Skeletal muscle tissue (tissue), 4 donors: ENCODE results near the gene RHBDD1. TPM values are rescaled to one million over a fixed set of nuclear protein-coding genes. Genes with fewer than 3 reads are reported as not detected.

Experiments
- H3K27ac ChIP-seq: one replicate; pipeline ENCODE4 v1.7.0; 2013; ENCODE audit warnings: mild to moderate bottlenecking, low read depth, low read length, inconsistent platforms
- H3K27me3 ChIP-seq, 3 donors: one replicate each; pipeline ENCODE4 v1.7.0; 2013; ENCODE audit warnings: low read length in 3 of 3; ENCODE audit not compliant: control insufficient read depth in 3 of 3, insufficient read depth in 3 of 3
- H3K36me3 ChIP-seq, 3 donors: one replicate each; pipeline ENCODE4 v1.7.0; 2013; ENCODE audit warnings: low read length in 3 of 3; ENCODE audit not compliant: control insufficient read depth in 3 of 3, insufficient read depth in 3 of 3
- H3K4me1 ChIP-seq, 3 donors: one replicate each; pipeline ENCODE4 v1.7.0; 2013; ENCODE audit warnings: low read length in 3 of 3, mild to moderate bottlenecking in 3 of 3; ENCODE audit not compliant: control insufficient read depth in 3 of 3, insufficient read depth in 3 of 3
- H3K4me3 ChIP-seq, 3 donors: one replicate each; pipeline ENCODE4 v1.7.0; 2013; ENCODE audit warnings: low read length in 3 of 3
- H3K9ac ChIP-seq, 3 donors: one replicate each; pipeline ENCODE4 v1.7.0; 2013; ENCODE audit warnings: low read length in 3 of 3, mild to moderate bottlenecking in 3 of 3, moderate library complexity in 2 of 3, low read depth in 1 of 3
- H3K9me3 ChIP-seq, 3 donors: one replicate each; pipeline ENCODE4 v1.7.0; 2013; ENCODE audit warnings: low read length in 3 of 3; ENCODE audit not compliant: control insufficient read depth in 3 of 3
- total RNA-seq: library from RNA; depleted of rRNA; stranded (reverse); fragments of >200 nt; gene quantifications from one replicate; pipeline ENCODE4 v1.2.3, GENCODE V29; 2014
- donor health status: Osteomylitis.

RHBDD1 gene
- total RNA-seq, 1 donor from 2014 or later = 37.6 TPM

DNA sequence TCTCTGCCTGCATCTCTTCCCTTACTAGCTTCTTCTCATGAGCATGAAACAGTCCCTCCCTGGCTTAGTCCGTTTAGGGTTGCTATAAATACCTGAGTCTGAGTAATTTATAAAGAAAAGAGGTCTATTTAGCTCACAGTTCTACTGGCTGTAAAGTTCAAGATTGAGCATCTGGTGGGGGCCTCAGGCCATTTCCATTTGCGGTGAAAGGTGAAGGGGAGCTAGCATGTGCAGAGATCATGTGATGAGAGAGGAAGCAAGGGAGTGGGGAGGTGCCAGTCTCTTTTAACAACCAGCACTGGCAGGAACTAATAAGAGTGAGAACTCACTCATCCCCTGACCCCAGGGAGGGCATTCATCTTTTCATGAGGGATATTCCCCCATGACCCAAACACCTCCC, 26.8 kb downstream of the RHBDD1 start:
- Histone ChIP-seq H3K9ac (no peak overlapping the region), H3K9me3 (no peaks in the 10 kb centered on the region), H3K4me1 (no peaks in the 10 kb centered on the region), H3K27ac (no peak overlapping the region), H3K27me3 (no peaks in the 10 kb centered on the region), H3K36me3 (peaks cover 0 to 11% (median 0%) of the 10 kb centered on the region in 3 donors), H3K4me3 (no peak overlapping the region)

GRCh38 chr2:226865273-226865672, 29.4 kb downstream of the RHBDD1 start:
- no peaks in the 10 kb centered on the region for H3K9me3 ChIP-seq
- H3K4me3 ChIP-seq = no peak overlapping the region
- no peak overlapping the region for H3K27ac ChIP-seq
- peaks cover 3 to 23% (median 7%) of the 10 kb centered on the region in 3 donors for H3K36me3 ChIP-seq
- H3K9ac ChIP-seq = no peak overlapping the region
- H3K4me1 ChIP-seq = no peaks in the 10 kb centered on the region
- H3K27me3 ChIP-seq = no peaks in the 10 kb centered on the region

DNA sequence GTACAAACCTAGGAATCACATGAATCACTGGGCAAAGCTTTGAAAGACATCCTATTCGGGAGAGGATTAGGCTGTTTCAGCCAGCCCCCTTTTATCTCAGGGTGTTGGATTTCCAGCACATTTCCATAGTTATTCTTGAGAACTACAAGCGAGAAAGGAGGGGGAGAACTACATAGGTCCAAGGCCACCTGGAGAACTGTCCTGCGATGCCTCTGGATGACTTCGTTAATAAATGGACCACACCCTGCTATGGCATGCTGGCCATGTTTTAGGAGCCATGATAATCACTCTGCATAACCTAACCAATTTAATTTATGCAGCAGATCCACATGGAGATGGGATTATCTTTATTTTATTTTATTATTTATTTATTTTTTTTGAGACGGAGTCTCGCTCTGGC, 29.9 kb downstream of the RHBDD1 start:
- H3K36me3 ChIP-seq = peaks cover 3 to 23% (median 7%) of the 10 kb centered on the region in 3 donors

DNA sequence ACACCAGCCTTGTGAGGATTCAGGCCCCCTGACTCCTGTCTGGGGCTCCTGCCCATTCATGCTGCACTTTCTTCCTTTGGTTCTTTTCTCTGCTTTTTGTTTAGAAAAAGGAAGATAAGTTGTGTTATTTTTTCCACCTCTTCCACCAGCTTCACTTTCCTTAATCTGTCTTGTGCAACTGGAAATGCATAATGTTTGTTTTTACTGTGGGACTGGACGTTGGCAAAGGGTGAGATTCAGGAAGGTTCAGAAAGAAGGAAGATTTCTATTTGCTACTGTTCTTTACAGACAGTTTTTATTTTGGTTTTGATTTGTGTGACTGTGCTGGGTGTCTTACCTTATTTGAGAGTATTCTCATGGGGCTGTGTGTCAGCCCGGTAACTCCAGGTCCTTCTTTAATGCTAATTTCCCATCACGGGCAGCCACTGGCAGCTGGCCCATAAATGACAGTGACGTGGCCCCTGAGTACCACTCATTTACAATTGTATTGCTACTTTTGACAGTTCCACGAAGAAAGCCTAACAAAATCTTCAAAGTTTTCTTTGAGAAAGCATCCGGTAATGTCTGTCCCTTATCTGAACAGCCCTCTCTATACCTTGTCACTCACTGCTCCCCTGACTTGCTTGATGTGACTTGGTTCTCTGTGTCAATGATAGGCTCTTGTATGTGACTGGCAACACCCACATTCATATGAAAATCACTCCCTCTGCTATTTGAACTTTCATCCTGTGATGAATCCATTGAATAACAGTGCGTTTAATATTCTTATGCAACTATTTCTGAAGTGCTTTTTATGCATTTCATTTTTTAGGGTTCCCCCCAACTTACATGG, 32.7 kb downstream of the RHBDD1 start:
- H3K27me3 ChIP-seq = no peaks in the 10 kb centered on the region
- H3K4me3 ChIP-seq = no peak overlapping the region
- no peaks in the 10 kb centered on the region for H3K4me1 ChIP-seq
- H3K27ac ChIP-seq = no peak overlapping the region
- peaks cover 3 to 23% (median 7%) of the 10 kb centered on the region in 3 donors for H3K36me3 ChIP-seq
- no peak overlapping the region for H3K9ac ChIP-seq
- no peaks in the 10 kb centered on the region for H3K9me3 ChIP-seq

More for the DNA sequence above, 29.9 kb downstream of the RHBDD1 start:
- no peak overlapping the region for H3K27ac ChIP-seq
- H3K9ac ChIP-seq = no peak overlapping the region
- H3K9me3 ChIP-seq = no peaks in the 10 kb centered on the region
- no peaks in the 10 kb centered on the region for H3K27me3 ChIP-seq
- no peak overlapping the region for H3K4me3 ChIP-seq
- H3K4me1 ChIP-seq = no peaks in the 10 kb centered on the region

GRCh38 chr2:226869371-226869770, 33.5 kb downstream of the RHBDD1 start:
- H3K4me3 ChIP-seq = no peak overlapping the region
- H3K27ac ChIP-seq = no peak overlapping the region
- no peak overlapping the region for H3K9ac ChIP-seq
- H3K9me3 ChIP-seq = no peaks in the 10 kb centered on the region
- H3K4me1 ChIP-seq = no peaks in the 10 kb centered on the region
- H3K36me3 ChIP-seq = peaks cover 3 to 22% (median 7%) of the 10 kb centered on the region in 3 donors
- no peaks in the 10 kb centered on the region for H3K27me3 ChIP-seq

DNA sequence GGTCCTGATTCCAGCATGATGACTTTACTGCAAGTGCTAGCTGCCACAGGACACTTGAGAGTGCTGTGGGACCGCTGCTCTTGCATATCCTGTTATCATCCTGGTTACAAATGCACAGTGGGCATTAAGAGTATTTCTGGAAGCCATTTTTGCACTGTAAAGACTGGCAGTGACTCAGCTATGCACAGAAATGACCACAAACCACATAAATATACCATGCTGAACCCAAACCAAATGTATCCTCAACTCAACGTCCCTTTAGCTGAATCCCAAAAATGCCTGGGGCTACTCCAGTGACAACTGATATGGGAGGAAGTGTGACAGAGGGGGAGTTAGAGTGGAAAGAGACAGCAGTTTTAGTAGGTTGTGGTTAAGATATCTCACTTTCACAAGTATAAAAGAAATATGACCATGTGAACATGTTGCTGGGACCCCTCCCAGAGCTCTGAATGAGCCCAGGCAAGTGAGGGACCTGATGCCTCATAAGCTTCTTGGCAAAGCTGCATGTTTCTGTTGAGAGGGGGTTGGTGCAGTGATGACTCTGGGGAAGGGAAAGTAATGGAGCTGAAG, 37.3 kb downstream of the RHBDD1 start:
- Histone ChIP-seq H3K27me3 (no peaks in the 10 kb centered on the region), H3K4me3 (no peak overlapping the region), H3K4me1 (peaks cover 0 to 5% (median 0%) of the 10 kb centered on the region in 3 donors), H3K9me3 (no peaks in the 10 kb centered on the region), H3K36me3 (peaks cover 3 to 8% (median 7%) of the 10 kb centered on the region in 3 donors), H3K27ac (no peak overlapping the region), H3K9ac (no peak overlapping the region)

GRCh38 chr2:226873826-226874225, 38.0 kb downstream of the RHBDD1 start:
- no peaks in the 10 kb centered on the region for H3K27me3 ChIP-seq
- H3K9ac ChIP-seq = no peak overlapping the region
- H3K36me3 ChIP-seq = peaks cover 3 to 7% (median 4%) of the 10 kb centered on the region in 3 donors
- H3K4me1 ChIP-seq = peaks cover 0 to 5% (median 0%) of the 10 kb centered on the region in 3 donors
- no peaks in the 10 kb centered on the region for H3K9me3 ChIP-seq
- no peak overlapping the region for H3K27ac ChIP-seq
- no peak overlapping the region for H3K4me3 ChIP-seq

DNA sequence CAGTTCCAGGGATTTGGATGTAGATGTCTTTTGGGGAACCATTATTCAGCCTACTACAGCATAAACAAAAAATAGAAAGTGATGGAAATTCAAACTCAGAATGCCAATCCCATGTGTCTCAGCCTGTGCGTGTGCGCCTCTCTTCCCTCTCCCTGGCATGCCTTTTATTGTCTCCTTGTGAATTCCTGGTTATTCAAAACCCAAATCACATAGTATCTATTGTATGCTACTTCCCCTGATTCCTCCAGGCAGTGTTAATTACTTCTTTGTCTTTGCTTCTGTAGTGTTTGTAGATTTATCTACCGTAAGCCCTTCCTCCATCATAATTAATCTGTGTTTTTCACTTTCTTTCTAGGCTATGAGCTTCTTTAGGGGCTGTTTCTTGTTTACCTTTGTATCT, 38.9 kb downstream of the RHBDD1 start:
- Histone ChIP-seq H3K9ac (no peak overlapping the region), H3K27me3 (no peaks in the 10 kb centered on the region), H3K4me1 (peaks cover 0 to 5% (median 0%) of the 10 kb centered on the region in 3 donors), H3K4me3 (no peak overlapping the region), H3K9me3 (no peaks in the 10 kb centered on the region), H3K27ac (no peak overlapping the region), H3K36me3 (peaks cover under 1 to 4% (median 1%) of the 10 kb centered on the region in 3 donors)

- H3K27ac ChIP-seq = no peak overlapping the region
- no peak overlapping the region for H3K4me3 ChIP-seq
- no peaks in the 10 kb centered on the region for H3K27me3 ChIP-seq
- H3K9ac ChIP-seq = no peak overlapping the region
- no peaks in the 10 kb centered on the region for H3K9me3 ChIP-seq
- H3K36me3 ChIP-seq = no peaks in the 10 kb centered on the region
- H3K4me1 ChIP-seq = peaks cover 0 to 5% (median 0%) of the 10 kb centered on the region in 3 donors
Observed at GRCh38 chr2:226875438-226876225, 39.8 kb downstream of the RHBDD1 start.
